HT1080 (cell line): ENCODE results near the gene RAPGEF4. TPM values are rescaled to one million over a fixed set of nuclear protein-coding genes. Genes with fewer than 3 reads are reported as not detected.

Experiments used
- DNase-seq: peaks from one replicate; pipeline ENCODE4 v3.0.0-alpha.2; 2015; ENCODE audit warnings: low read depth
- polyA plus RNA-seq, 2 experiments: library from polyadenylated mRNA; depleted of rRNA; stranded (reverse); fragments of >200 nt; gene quantifications; 2 replicates each; pipeline ENCODE4 v1.2.3, GENCODE V29; 2015
- total RNA-seq: library from RNA; depleted of rRNA; stranded (reverse); fragments of >200 nt; shearing (Covaris generic); gene quantifications from 2 replicates; pipeline ENCODE4 v1.2.3, GENCODE V29; 2014; rRNA removed

RAPGEF4 gene
- 0.07 and 0.18 TPM in 2 replicates for total RNA-seq
- polyA plus RNA-seq (2015; cell fraction: cytosol; rRNA removed), result 0.05 and 0.24 TPM in 2 replicates
- 0.53 and 1.3 TPM in 2 replicates for polyA plus RNA-seq (2015; cell fraction: nucleus; rRNA removed)

DNA sequence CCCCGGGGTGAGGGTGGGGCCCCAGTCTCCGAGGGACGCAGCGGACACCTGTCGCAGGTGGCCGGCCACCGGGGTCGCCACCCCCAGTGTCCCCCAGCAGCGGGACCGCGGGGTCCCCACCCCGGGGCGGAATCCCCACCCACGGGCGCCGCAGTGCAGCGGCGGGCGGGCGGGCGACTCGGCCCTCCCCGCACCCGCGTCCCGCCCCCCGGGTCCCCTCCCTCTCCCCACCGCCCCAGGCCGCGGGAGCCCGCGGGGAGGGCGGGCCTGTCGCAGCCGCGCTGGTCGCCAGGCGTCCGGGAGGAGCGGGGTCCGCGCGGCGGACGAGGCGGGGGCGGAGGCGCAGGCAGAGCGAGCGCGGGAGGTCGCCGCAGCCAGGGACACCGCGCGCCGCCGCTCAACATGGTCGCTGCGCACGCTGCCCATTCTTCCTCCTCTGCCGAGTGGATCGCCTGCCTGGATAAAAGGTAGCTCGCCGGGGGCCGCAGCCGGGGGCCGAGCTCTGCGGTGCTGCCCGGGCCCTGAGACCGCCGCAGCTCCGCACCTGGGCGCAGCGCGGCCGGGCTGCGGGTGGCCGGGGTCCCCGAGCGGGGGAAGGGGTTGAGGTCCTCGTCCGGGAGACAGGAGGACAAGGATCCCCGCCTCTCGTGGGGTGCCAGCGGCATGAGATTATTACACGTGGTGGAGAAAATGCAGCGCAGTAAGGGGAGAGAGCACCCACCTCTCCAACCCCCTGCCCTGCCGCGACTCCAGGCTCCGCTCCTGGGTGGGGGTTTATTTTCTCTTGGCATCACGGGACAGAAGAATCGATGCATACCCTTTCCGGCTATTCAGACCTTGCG, at the start of gene RAPGEF4:
RAPGEF4 (plus strand) TSS at position 264 of the 842 bp plus-strand sequence; CDS start at position 403, 139 bp downstream.
- DNase-seq, result no peak

DNA sequence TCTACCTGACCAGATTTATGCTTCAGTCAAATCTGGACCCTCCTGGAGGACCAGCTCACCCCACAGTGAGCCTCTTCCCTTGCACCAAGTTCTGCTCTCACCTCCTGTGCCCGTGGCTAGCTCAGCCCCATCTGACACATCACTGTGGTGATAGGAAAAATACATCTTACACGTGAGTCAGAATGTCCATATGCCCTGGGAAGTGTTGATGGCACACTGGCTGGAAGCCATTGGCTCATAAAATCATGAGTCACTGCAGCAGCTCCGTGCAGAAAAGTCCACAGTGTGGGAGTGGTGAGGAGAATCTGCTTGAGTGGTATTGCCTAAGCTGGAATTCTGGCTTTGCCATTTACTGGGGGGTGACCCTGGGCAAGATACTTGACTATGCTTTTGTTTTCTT, 42.6 kb upstream of the RAPGEF4 start:
- peak; percentile 98 for DNase-seq

DNA sequence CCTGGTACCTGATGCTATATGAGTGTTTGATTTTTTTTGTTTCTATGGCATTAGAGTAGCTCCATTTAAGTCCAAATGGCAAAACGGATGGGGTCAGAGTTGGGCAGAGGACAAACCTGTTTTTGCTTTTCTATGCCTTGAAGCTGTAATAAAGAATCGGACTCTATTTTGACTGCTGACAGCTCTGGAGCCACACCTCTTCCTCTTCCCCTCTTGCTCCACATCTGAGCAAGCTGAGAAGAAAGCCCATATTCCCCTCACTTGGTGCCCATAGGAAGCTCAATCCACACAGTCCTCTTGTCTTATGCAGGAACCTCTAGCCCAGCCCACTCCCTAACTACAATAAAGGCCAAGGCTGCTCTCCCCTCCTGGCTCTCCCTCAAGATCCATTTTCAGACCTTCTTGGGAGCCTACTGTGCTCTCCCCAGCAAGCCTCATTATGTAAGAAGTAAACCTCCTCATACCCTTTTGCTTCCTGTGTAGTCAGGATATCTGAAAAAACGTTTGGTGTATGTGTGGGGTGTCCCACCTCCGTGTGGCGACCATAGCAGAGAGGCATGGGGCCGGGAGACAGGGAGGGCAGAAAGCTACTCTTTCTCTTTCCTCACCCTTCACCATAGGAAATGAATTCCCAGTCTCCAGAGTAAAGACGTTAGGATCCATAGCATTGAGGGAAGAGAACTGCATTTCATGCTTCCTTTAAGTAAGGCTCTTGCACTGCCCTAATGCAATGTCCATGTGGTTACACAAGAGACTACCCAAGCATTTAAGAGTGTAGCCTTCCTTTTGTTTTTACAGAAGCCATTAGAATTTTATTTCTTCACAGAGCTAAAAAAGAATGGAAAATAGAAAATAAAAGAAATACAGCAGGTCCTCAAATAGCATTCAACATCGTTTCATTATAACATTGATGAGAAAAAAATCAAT, 41.9 kb upstream of the RAPGEF4 start:
- DNase-seq, result peak; percentile 63

DNA sequence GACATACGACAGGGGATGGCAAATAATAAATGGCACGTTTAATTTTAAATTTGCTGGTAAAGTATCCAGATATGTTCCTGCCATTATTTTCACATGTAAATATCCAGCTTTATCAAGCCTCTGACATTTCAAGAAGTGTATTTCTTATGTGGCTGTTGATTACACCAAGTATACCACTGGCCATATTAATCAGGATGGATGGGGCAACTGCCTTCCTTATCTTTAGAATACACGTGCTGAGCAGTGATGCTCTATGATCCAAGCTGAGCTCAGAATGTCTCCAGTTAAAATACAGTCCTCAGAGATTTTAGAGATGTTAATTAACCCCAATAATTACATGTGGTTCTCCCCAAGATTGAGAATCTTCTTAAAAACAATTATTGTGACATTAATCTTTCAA, 38.3 kb upstream of the RAPGEF4 start:
- no peak for DNase-seq

DNA sequence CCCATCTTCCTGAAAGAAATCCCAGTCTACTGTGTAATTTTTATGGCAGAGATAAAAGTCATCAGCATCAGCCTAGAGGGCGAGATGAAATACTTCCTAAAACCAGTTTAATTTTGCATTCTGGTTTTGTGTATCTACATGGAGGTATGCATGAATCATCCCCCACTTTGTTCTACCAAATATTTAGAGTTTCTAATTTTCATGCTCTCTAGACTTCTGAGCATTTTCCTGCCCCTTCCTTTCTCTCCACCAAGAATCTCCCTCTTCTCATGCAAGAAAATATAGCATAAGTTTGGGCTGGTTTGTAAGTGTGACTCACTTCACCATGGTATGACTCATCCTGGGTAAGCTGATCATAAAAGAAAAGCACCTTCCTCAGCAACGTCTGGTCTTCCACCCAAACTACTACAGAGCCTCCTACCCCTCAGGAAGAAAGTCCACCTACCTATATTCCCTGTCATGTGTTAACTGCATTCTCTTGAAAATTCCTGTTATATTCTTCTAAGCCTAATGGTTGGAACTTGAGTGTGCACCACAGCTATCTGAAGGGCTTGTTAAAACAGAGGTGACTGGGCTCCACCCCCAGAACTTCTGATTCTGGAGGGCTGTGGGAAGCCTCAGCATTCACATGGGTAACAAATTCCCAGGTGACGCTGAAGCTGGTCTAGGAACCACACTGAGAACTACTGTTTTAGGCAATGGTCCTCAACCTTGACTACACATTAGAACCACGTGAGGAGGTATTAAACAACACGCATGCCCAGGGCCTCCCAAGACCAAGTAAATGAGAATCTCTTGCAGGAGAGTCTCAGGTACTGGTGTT, 37.4 kb upstream of the RAPGEF4 start:
- DNase-seq, result peak; percentile 98

DNA sequence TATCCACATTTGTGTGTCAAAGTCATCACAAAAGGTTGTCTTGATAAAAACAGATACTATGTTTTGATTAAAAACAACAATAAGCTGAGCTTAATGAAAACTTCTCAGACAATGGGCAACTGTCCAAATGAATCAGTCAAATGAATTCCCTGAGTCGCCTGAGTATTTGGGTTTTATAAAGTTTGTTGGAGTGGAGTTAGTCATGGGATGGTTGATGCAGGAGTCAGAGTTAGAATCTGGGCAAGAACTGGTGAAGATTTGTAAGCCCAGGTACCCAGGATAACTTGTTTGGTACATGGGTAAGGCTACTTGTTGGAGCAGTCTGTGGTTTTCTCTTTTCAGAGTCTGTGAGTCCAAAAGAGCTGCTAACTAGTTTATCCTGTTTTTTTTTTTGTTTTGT, 34.4 kb upstream of the RAPGEF4 start:
- peak; percentile 80 for DNase-seq

DNA sequence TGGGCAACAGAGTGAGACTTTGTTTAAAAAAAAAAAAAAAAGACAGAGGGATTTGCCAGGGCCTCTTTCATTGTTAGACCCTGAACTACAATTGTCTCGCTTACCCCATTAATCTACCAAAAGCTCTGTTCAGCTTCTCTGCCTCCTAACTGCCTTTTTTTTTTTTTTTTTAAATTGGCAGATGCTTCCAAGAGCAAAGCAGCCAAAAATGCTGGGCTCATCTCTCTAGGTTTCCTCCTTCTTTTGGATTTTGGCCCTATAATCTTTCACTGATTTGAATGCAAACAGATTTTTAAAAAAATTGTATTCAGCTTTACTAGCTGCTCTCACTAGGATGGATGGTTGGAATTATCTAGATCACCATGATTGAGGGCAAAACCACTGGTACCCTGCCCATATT, 33.2 kb upstream of the RAPGEF4 start:
- DNase-seq, result no peak

DNA sequence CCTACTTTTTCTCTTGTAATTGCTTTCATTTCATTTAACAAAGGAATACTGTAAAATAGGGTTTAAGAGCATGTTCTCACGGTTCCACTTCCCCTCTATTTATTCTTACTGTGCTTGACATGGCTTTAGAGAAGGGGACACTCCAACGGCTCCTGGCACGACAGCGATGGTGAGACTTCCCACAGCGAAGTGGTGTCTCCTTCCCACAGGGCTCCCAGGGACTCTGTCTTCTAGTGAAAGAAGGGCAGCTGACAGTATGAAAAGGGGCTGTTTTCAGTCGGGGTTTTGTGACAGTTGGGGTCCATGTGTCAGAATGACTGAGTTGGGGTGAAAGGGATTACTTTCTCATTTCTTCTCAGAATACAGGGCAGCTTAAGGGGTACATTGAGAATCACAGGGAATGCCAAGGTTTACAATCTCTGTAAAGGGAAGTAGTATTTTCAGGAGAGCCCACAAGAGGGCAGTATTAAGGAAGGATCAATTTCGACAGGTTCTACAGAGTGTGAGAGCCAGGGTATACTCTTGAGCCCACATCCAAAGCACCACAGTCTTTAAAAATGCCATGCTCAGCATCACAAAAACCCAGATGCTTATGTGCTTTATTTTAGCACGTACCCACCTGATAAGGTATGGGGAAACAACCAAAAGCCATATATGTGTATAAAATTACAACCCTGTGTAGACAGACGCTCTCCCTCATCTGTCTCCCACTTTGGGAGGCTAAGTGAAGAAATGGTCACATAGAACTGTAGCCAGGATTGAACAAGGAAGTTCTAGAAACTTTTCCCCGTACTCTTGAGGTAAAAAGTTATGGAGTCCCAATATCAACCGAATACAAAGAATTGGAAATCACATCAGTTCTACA, 31.3 kb upstream of the RAPGEF4 start:
- peak; percentile 39 for DNase-seq

DNA sequence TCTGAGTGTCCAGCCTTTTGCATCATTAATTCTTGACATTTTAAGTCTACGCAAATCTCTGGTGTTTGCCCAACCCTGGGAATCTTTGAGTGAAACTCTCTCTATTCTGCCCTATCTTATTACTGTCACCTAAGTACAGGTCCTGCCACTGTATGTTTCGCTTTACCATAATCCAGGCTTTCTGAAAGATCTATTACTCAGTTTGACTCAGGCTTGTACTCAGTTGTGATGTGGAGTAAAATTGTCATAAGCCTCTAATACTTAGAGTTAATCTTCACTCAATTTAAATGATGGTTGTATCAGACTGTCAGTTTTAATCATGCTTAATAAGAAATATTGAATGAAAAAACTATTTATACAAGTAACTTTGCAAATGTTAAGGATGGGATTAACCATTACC, 30.3 kb upstream of the RAPGEF4 start:
- DNase-seq, result no peak

DNA sequence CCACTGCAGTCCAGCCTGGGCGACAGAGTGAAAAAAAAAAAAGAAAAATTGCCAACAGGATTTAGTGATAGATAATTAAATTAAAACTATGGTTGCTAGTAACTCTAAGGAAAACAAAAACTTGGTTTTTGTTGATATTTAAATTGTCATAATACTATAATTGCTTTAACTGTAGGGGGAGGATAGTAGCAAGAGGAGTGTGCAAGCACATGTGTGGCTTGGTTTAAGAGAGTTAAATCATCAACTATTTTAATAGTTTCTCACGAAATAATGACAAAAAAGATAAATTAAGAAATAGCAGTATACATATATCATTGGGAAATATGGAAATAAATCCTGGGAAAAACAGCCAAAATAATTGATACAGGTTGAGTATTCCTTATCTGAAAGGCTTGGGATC, 27.4 kb upstream of the RAPGEF4 start:
- no peak for DNase-seq

DNA sequence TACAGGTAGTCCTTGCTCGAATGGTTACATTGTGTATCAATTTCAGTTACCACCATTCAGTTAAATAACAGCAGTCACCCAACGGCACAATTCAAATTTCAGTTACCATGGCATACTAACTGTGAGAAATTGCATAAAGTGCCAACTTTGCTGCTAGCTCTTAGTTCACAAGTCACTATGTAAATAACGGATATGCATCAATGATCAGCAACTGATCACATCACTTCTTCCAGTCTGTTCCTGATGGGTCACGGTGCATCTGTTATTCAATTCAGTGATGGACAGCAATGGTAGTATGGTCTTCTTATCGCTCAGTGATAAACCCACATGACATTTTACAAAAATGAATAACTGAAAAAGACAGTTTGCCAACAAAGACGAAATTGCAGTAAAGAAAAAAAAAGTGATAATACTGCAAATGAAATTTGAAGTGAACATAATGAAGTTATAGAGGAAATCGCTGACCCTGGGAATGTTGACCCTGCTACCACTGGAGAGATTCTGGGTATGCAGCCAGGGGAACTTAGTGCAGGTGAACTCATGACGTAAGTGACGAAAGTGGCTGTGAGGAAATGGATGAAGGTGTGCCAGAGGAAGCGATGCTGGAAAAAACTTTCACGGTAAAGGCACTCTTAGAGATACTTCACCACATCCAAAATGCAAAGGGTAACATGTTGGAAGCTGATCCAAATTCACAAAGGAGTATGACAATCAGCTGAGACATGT, 25.9 kb upstream of the RAPGEF4 start:
- no peak for DNase-seq

DNA sequence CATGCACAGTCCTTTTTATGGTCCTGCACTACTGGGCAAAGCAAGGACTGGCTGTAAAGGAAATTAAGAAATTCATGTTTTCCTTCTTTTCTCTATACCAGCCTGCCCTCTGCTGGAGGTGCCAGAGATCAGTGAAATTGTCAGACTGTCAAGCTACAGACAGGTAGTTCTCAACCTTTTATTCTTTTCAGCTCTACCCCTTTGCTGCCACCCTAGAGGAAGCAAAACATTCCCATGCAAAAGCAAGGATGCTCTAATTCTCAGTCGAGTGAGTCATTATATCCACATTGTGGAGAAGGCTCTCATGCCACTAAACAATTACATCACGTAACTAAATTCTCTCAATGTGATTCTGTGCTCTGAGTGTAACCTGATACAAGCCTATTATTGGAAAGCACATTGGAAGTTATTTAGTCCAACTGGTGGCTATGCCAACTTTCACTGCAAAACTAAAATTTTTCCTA, 25.0 kb upstream of the RAPGEF4 start:
- peak; percentile 97 for DNase-seq

DNA sequence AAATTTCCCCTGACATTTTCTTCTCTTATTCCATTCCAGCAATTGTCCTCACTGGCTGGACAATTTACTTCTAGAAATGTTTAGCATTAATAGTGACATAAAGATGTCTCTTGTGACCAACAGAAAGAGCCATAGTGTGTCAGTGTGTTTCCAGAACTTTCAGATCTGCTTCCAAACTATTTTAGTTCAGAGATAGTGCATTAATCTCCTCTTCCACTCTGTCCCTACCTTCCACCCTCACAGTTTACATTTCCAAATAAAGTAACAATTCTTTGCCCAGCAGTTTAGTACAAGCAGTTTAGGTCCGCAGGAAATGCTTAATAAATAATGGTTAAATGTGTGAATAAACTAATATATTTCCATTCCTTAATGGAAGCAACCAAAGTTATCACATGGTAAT, 24.5 kb upstream of the RAPGEF4 start:
- DNase-seq, result no peak

DNA sequence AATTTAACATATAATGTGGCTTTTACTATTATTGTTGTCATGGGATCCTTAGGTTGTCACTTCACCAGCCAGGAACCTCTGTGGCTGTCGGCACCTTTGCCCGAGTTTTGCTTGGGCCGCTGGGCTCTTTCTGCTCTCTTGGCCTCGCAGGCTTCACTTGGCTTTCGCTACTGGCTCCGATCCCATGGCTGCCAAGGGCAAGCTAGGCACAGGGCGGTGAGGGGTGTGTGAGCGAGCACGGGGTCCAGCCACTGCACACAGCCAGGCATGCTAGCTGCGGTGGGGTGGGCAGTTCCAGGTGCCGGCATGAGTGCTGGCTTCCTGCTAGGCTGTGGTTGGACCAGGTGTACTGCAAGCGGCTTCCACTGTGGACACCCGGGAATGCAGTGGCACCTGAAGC, 23.4 kb upstream of the RAPGEF4 start:
- DNase-seq, result no peak

DNA sequence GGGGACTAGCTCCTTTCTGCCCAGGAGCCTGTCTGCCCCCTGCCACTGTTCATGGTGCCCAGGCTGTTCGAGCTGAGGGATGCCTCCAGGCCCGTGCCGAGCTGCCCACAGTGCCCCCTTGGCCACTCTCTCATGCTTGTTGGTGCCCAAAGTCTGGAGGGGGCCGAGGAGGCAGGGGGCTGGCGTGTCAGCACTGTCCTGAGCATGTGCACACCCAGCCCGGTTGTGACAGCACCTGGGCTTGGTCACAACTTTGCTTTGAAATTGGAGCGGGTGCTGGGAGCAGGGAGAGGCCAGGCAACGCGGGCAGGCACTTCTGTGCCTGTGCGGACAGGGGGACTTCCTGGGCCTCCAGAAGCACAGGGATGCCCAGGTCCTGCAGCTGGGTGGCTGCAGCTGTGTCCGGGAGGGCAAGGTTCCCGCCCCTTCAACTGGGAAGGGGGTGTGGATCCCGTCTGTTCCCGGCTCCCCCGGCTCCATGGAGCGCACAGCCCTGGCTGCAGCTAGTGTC, 22.2 kb upstream of the RAPGEF4 start:
- DNase-seq, result no peak

DNA sequence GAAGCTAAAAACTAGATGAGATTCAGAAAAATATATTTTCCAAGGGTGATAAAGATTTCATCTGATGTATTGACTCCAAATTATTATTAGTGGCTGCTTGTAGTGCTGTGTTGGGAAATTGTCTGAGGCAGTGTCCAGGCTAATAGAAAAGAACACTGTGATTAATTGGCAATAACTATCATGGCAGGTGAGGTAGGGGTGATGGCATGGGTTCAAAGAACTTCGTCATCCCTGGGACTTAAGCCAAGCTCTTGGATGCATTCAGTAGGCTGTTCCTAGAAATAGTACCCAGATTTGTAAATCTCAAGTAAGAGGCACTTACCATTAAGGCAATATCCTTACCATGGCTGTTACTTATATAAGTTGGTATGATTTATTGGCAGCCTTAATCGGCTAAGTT, 13.2 kb upstream of the RAPGEF4 start:
- DNase-seq, result no peak

DNA sequence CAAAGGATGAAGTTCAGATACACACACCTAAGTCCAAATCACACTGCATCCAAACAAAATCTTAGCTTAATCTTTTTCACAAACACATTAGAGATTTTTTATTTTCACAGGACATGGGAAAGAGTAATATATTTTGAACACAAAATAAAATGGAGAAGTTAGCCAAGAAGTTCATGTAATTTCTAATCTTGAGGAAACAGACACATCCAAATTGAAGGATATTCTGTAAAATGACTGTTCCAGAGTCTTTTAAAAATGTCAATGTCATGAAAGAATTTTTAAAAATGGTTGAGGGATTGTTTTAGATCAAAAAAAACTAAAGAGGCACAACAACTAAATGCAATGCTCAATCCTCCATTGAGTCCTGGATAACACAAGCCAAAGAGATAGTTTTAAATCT, 12.4 kb upstream of the RAPGEF4 start:
- no peak for DNase-seq

DNA sequence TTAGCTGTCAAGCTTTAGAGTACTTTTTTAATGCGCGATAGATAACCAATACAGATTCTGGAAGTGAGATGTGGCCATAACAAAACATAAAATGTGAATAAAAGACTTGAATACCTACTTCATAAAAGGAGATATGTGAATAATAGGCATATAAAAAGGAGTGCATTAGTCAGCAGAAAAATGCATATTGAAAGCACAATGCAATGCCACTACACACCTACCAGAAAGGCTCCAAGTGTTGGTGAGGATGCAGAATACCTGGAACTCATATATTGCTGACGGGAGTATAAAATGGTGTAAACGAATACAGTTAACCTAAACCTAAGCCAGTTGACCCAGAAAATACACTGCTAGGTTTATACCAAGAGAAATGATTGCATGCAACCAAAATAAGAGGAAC, 10.9 kb upstream of the RAPGEF4 start:
- no peak for DNase-seq

DNA sequence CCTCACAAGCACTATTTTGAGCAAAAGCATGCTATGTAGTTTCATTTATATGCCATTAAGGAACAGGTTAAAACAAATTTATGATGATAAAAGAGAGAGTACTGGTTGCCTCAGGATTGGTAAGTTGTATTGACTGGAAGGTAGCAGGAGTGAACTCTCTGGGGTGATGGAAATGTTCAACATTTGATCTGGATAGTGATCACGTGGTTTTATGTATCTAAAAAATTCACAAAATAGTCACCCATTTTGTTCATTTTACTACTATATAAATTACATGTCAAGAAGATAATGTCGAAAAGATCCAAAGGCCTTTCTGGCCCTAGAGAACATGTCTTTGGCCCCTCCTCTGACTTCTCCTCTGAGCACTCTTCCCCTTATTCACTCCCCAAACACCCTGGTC, 10.4 kb upstream of the RAPGEF4 start:
- DNase-seq, result no peak
